Measurements from ENCODE around the gene HIBADH. TPM values are rescaled to one million over a fixed set of nuclear protein-coding genes. Genes with fewer than 3 reads are reported as not detected.
A peak's percentile ranks its signal among the peaks of the same experiment; 100 is the strongest.
"Not testable (repeated sequence)": the region's sequence is repeated elsewhere in the genome, so short reads cannot be mapped to it uniquely, and the experiment has no call there.

HIBADH gene
- total RNA-seq, 1 donor from 2014 or later = 39.1 TPM

- Histone ChIP-seq H3K36me3 (ENCODE audit: control insufficient read depth in 3 of 3, insufficient read depth in 3 of 3, low read length in 3 of 3) (no peaks in the 10 kb centered on the region), H3K27ac (ENCODE audit: low read depth, low read length) (no peak overlapping the region), H3K27me3 (ENCODE audit: control insufficient read depth in 3 of 3, insufficient read depth in 3 of 3, low read length in 3 of 3) (no peaks in the 10 kb centered on the region), H3K9me3 (ENCODE audit: control insufficient read depth in 3 of 3, low read length in 3 of 3) (no peaks in the 10 kb centered on the region), H3K9ac (ENCODE audit: low read depth in 1 of 3, low read length in 3 of 3) (peak overlapping the region in 1 of 3 donors; percentile 8), H3K4me3 (ENCODE audit: low read length in 3 of 3) (peak overlapping the region in 1 of 3 donors; percentile 39), H3K4me1 (ENCODE audit: control insufficient read depth in 3 of 3, insufficient read depth in 3 of 3, low read length in 3 of 3) (peaks cover 0 to 12% (median 11%) of the 10 kb centered on the region in 3 donors)
Measured at GRCh38 chr7:27641581-27642230, 21.0 kb downstream of the HIBADH start.

- peak overlapping the region in 1 of 3 donors; percentile 19 for H3K4me3 ChIP-seq (ENCODE audit: low read length in 3 of 3)
- no peak overlapping the region for H3K27ac ChIP-seq (ENCODE audit: low read depth, low read length)
- H3K9ac ChIP-seq (ENCODE audit: low read depth in 1 of 3, low read length in 3 of 3) = no peak overlapping the region
- H3K27me3 ChIP-seq (ENCODE audit: control insufficient read depth in 3 of 3, insufficient read depth in 3 of 3, low read length in 3 of 3) = no peaks in the 10 kb centered on the region
- peaks cover 0 to 12% (median 11%) of the 10 kb centered on the region in 3 donors for H3K4me1 ChIP-seq (ENCODE audit: control insufficient read depth in 3 of 3, insufficient read depth in 3 of 3, low read length in 3 of 3)
- no peaks in the 10 kb centered on the region for H3K9me3 ChIP-seq (ENCODE audit: control insufficient read depth in 3 of 3, low read length in 3 of 3)
- H3K36me3 ChIP-seq (ENCODE audit: control insufficient read depth in 3 of 3, insufficient read depth in 3 of 3, low read length in 3 of 3) = no peaks in the 10 kb centered on the region
Measured at GRCh38 chr7:27640884-27641574, 21.7 kb downstream of the HIBADH start.

DNA sequence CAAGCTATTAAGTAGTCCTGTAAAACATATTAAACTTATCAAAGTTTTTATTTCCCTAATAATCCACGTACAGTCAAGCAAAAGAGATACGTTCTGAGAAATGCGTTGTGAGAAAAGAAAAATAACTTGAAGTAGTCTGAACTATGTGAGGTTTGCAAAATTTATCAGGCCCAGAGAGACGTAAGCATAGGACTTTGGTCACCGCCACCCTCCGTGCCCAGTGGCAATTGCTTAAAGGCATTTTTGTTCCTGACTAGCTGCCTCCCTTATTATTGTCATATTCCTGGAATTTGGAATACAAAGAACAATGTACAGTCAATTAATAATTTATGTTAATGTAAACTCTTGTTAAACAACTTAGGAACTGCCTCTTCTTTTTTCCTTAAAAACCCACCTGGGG is 22.8 kb downstream of the HIBADH start:
- Histone ChIP-seq H3K27ac (ENCODE audit: low read depth, low read length) (no peak overlapping the region), H3K4me3 (ENCODE audit: low read length in 3 of 3) (no peak overlapping the region), H3K9ac (ENCODE audit: low read depth in 1 of 3, low read length in 3 of 3) (no peak overlapping the region), H3K27me3 (ENCODE audit: control insufficient read depth in 3 of 3, insufficient read depth in 3 of 3, low read length in 3 of 3) (no peaks in the 10 kb centered on the region), H3K36me3 (ENCODE audit: control insufficient read depth in 3 of 3, insufficient read depth in 3 of 3, low read length in 3 of 3) (no peaks in the 10 kb centered on the region), H3K9me3 (ENCODE audit: control insufficient read depth in 3 of 3, low read length in 3 of 3) (no peaks in the 10 kb centered on the region), H3K4me1 (ENCODE audit: control insufficient read depth in 3 of 3, insufficient read depth in 3 of 3, low read length in 3 of 3) (peaks cover 0 to 15% (median 12%) of the 10 kb centered on the region in 3 donors)

DNA sequence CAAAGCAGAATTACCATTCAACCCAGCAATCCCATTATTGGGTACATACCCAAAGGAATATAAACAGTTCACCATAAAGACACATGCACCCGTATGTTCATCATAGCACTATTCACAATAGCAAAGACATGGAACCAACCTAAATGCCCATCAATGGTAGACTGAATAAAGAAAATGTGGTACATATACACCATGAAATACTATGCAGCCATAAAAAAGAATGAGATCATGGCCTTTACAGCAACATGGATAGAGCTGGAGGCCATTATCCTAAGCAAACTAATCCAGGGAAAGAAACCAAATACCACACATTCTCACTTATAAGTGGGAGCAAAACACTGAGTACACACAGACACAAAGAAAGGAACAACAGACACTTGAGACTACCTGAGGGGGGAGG is 23.6 kb downstream of the HIBADH start:
- not testable (repeated sequence) for H3K27me3 ChIP-seq (ENCODE audit: control insufficient read depth in 3 of 3, insufficient read depth in 3 of 3, low read length in 3 of 3); H3K9me3 ChIP-seq (ENCODE audit: control insufficient read depth in 3 of 3, low read length in 3 of 3); H3K9ac ChIP-seq (ENCODE audit: low read depth in 1 of 3, low read length in 3 of 3); H3K27ac ChIP-seq (ENCODE audit: low read depth, low read length); H3K4me3 ChIP-seq (ENCODE audit: low read length in 3 of 3); H3K36me3 ChIP-seq (ENCODE audit: control insufficient read depth in 3 of 3, insufficient read depth in 3 of 3, low read length in 3 of 3)
- H3K4me1 ChIP-seq (ENCODE audit: control insufficient read depth in 3 of 3, insufficient read depth in 3 of 3, low read length in 3 of 3) = peaks cover 0 to 15% (median 12%) of the 10 kb centered on the region in 3 donors

DNA sequence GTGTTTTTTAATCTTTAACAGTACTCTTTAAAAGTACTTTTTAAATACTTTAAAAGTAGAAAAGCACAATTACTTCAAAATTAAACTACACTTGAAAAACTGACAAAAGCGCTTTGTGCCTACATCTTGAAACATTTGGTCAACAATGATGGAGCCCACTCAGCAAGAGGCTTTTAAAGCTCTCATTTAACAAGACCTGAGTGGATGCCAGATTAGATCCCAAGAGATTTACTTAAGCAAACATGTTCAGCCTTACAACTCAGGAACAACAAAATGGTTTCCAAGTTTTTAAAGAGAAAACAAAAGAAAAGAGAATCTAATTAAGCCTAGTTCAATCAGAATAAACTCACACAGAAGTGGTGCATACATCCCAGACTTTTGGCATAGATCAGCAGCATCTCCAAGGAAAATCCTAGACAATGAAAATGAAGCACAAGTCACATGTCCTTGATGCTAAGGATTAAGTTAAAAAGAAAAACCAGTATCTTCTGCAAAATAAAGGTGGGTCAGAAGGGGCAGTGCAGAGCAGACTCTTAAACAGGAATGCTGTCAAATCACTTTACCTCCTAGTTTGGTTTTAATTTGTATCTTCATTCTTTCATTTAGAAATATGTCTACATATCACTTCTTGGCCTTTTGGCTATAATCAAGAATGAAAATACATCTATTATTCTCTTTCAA is 26.2 kb downstream of the HIBADH start:
- no peak overlapping the region for H3K9ac ChIP-seq (ENCODE audit: low read depth in 1 of 3, low read length in 3 of 3)
- H3K4me3 ChIP-seq (ENCODE audit: low read length in 3 of 3) = no peak overlapping the region
- H3K4me1 ChIP-seq (ENCODE audit: control insufficient read depth in 3 of 3, insufficient read depth in 3 of 3, low read length in 3 of 3) = peaks cover 0 to 9% (median 8%) of the 10 kb centered on the region in 3 donors
- H3K9me3 ChIP-seq (ENCODE audit: control insufficient read depth in 3 of 3, low read length in 3 of 3) = no peaks in the 10 kb centered on the region
- no peaks in the 10 kb centered on the region for H3K27me3 ChIP-seq (ENCODE audit: control insufficient read depth in 3 of 3, insufficient read depth in 3 of 3, low read length in 3 of 3)
- H3K36me3 ChIP-seq (ENCODE audit: control insufficient read depth in 3 of 3, insufficient read depth in 3 of 3, low read length in 3 of 3) = no peaks in the 10 kb centered on the region
- H3K27ac ChIP-seq (ENCODE audit: low read depth, low read length) = no peak overlapping the region

DNA sequence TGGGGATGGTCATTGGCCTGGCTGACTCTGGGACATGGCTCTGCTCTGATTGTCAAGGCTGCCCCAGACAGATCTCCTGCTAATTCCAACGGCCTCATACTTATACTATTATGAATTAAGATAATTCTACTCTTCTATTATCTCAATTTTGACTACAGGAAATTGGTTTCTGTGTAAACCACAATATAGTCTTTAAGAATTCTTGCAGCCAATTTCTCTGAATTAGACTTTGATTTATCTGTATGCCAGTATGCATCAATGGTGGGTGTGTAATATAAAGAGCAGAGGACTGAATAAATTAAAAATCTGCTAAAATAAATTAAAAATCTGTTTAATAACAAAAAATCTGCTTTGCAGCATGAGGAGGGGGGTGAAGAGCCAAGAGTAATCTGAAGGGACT is 27.0 kb downstream of the HIBADH start:
- Histone ChIP-seq H3K4me3 (ENCODE audit: low read length in 3 of 3) (no peak overlapping the region), H3K9ac (ENCODE audit: low read depth in 1 of 3, low read length in 3 of 3) (no peak overlapping the region), H3K4me1 (ENCODE audit: control insufficient read depth in 3 of 3, insufficient read depth in 3 of 3, low read length in 3 of 3) (peaks cover 0 to 4% (median 1%) of the 10 kb centered on the region in 3 donors), H3K9me3 (ENCODE audit: control insufficient read depth in 3 of 3, low read length in 3 of 3) (no peaks in the 10 kb centered on the region), H3K27ac (ENCODE audit: low read depth, low read length) (no peak overlapping the region), H3K36me3 (ENCODE audit: control insufficient read depth in 3 of 3, insufficient read depth in 3 of 3, low read length in 3 of 3) (no peaks in the 10 kb centered on the region), H3K27me3 (ENCODE audit: control insufficient read depth in 3 of 3, insufficient read depth in 3 of 3, low read length in 3 of 3) (no peaks in the 10 kb centered on the region)

DNA sequence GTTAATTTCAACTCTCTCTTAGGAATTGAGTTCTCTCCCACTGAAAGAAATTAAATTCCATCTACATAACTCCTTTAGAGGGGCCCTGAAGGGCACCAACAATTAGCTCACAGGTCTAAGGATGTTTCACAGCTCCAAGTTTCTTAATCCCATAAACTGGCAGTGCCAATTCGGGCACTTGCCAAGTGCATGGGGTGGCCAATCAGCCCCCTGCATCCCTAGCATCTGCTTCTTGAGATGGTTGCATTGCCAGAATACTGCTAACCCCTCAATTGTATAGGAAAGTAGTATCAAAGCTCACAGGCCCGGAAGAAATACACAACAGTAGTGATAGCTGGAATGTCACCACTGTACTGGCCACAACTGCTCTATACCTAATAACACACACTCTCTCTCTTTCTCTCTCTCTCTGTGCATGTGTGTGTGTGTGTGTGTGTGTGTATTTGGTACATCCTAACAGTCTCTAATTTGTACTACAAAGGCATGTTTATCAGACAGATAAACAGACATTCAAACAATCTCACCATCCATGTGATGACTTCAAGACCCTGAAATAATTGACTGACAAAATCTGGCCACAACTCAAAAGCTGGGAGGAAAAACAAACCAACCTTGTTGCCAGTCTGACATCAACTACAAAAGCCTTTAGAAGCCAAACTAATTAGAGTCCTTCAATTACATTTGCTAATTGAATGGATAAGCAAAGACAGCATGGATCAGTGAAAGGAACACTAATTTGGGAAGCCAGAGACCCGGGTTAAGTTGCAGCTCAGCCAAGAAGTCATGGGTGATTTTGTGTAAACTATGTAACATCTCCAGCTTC is 27.8 kb downstream of the HIBADH start:
- Histone ChIP-seq H3K9me3 (ENCODE audit: control insufficient read depth in 3 of 3, low read length in 3 of 3) (no peaks in the 10 kb centered on the region), H3K4me3 (ENCODE audit: low read length in 3 of 3) (no peak overlapping the region), H3K4me1 (ENCODE audit: control insufficient read depth in 3 of 3, insufficient read depth in 3 of 3, low read length in 3 of 3) (peaks cover 0 to 4% (median 0%) of the 10 kb centered on the region in 3 donors), H3K27me3 (ENCODE audit: control insufficient read depth in 3 of 3, insufficient read depth in 3 of 3, low read length in 3 of 3) (no peaks in the 10 kb centered on the region), H3K27ac (ENCODE audit: low read depth, low read length) (no peak overlapping the region), H3K36me3 (ENCODE audit: control insufficient read depth in 3 of 3, insufficient read depth in 3 of 3, low read length in 3 of 3) (peaks cover 0 to 3% (median 0%) of the 10 kb centered on the region in 3 donors), H3K9ac (ENCODE audit: low read depth in 1 of 3, low read length in 3 of 3) (no peak overlapping the region)

- H3K27me3 ChIP-seq (ENCODE audit: control insufficient read depth in 3 of 3, insufficient read depth in 3 of 3, low read length in 3 of 3) = no peaks in the 10 kb centered on the region
- no peak overlapping the region for H3K27ac ChIP-seq (ENCODE audit: low read depth, low read length)
- H3K9me3 ChIP-seq (ENCODE audit: control insufficient read depth in 3 of 3, low read length in 3 of 3) = no peaks in the 10 kb centered on the region
- H3K4me3 ChIP-seq (ENCODE audit: low read length in 3 of 3) = no peak overlapping the region
- H3K36me3 ChIP-seq (ENCODE audit: control insufficient read depth in 3 of 3, insufficient read depth in 3 of 3, low read length in 3 of 3) = peaks cover 0 to 8% (median 0%) of the 10 kb centered on the region in 3 donors
- peaks cover 0 to 4% (median 0%) of the 10 kb centered on the region in 3 donors for H3K4me1 ChIP-seq (ENCODE audit: control insufficient read depth in 3 of 3, insufficient read depth in 3 of 3, low read length in 3 of 3)
- no peak overlapping the region for H3K9ac ChIP-seq (ENCODE audit: low read depth in 1 of 3, low read length in 3 of 3)
Measured at GRCh38 chr7:27633062-27633461, 29.6 kb downstream of the HIBADH start.

DNA sequence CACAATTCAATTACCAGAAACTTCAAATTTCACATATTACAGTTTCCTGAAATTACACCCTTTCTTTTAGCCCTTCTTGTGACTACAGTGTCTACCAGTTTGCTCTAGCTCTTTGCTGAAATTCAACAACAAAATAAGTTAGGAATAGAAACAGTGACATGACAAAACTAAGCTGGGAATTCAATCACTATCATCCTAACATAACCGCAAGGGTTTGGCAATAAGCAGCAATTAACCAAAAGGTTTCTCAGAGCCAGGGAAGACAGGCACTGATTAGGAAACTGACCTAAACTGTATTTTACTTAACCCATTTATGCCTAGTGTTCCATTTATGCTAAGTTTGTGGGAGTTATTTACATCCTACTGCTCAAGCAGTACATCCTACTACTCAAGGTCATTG is 31.3 kb downstream of the HIBADH start:
- no peaks in the 10 kb centered on the region for H3K9me3 ChIP-seq (ENCODE audit: control insufficient read depth in 3 of 3, low read length in 3 of 3)
- H3K27me3 ChIP-seq (ENCODE audit: control insufficient read depth in 3 of 3, insufficient read depth in 3 of 3, low read length in 3 of 3) = no peaks in the 10 kb centered on the region
- peaks cover 0 to 8% (median 3%) of the 10 kb centered on the region in 3 donors for H3K36me3 ChIP-seq (ENCODE audit: control insufficient read depth in 3 of 3, insufficient read depth in 3 of 3, low read length in 3 of 3)
- no peak overlapping the region for H3K27ac ChIP-seq (ENCODE audit: low read depth, low read length)
- H3K4me1 ChIP-seq (ENCODE audit: control insufficient read depth in 3 of 3, insufficient read depth in 3 of 3, low read length in 3 of 3) = peaks cover 0 to 4% (median 0%) of the 10 kb centered on the region in 3 donors
- no peak overlapping the region for H3K4me3 ChIP-seq (ENCODE audit: low read length in 3 of 3)
- no peak overlapping the region for H3K9ac ChIP-seq (ENCODE audit: low read depth in 1 of 3, low read length in 3 of 3)

All from skeletal muscle tissue (tissue), 4 donors.